HG03442 (cell line): ENCODE data around the gene GCK.

Source experiments
- ATAC-seq: cut with Tn5 transposase; IDR thresholded peaks from one replicate; pipeline ENCODE4 v1.9.1; 2021; ENCODE audit warnings: mild to moderate bottlenecking, moderate library complexity; ENCODE audit not compliant: unreplicated experiment

The GCK gene

DNA sequence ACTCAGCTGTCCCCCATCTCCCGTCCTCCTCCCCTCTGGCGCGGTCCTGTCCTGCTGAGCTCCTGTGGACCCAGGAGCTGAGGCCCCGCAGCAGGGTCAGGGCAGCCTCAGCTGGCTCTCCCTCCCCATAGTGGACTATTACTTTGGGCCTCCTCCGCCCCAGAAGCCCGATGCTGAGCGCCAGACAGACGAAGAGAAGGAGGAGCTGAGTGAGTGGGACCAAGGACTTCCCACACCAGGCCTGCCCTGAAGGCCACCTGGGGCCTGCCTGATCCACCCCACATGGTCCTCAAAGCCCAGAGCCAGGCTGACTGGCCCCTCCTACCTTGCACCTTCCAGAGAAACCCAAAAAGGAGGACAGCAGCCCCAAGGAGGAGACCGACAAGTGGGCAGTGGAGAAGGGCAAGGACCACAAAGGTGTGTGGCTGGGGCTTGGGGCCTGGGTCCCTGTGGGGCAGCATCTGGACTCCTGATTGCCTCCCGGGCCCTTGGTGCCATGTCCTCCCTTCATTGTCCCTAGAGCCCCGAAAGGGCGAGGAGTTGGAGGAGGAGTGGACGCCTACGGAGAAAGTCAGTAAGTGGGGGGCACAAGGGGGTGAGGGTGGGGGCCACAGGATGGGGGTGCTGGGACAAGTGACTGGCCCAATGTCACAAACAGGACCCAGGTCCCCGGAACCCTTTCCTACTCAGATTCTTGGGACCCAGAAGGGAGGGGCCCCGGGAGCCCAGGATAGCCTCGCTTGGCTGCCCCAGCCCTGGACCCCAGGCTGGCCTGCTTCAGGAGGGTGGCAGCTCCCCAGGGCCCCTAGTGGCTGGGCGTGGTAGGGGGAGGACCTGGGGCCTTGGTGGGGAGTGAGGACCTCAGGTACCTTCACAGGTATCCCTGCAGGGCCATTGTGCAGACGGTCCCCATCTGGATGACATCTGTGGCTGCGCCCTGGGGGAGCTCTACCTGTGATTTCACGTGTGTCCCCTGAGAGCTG is 80.2 kb downstream of the GCK start:
- no peak for ATAC-seq

DNA sequence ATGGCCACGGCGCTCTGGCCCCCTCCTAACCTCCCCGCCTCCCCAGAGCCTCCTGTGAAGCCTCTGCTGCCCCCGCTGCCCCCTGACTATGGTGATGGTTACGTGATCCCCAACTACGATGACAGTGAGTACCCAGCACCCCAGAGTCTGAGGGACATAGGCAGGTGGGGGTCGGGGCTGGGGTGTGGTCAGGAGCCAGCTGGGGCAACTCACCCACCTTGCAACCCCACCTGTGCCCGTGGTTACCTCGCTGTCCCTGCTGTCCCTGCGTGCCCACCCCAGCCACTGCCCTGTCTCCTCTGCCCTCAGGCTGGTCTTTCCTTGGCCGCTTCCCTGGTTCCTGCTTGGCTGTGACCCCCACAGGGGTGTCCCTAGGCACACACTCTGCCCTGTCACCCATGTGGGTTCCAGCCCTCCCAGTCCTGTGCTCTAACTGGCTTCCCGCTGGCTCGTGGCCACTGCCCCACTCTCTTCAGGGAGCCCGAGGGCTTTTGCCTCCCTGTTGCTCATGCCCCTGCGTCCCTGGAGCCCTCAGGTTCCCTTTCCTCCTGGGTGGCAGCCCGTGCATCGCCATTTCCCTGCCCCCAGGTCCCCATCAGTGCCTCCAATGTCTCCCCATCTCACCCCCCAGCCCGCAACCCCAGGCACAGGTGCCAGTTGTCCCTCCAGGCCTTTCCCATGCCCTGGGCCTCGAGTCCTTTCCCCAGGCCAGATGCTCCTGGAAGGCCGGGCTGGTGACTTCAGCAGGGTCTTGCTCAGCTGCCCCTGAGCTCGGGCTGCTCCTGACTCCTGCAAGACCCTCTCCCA is 81.1 kb downstream of the GCK start:
- ATAC-seq = no peak

DNA sequence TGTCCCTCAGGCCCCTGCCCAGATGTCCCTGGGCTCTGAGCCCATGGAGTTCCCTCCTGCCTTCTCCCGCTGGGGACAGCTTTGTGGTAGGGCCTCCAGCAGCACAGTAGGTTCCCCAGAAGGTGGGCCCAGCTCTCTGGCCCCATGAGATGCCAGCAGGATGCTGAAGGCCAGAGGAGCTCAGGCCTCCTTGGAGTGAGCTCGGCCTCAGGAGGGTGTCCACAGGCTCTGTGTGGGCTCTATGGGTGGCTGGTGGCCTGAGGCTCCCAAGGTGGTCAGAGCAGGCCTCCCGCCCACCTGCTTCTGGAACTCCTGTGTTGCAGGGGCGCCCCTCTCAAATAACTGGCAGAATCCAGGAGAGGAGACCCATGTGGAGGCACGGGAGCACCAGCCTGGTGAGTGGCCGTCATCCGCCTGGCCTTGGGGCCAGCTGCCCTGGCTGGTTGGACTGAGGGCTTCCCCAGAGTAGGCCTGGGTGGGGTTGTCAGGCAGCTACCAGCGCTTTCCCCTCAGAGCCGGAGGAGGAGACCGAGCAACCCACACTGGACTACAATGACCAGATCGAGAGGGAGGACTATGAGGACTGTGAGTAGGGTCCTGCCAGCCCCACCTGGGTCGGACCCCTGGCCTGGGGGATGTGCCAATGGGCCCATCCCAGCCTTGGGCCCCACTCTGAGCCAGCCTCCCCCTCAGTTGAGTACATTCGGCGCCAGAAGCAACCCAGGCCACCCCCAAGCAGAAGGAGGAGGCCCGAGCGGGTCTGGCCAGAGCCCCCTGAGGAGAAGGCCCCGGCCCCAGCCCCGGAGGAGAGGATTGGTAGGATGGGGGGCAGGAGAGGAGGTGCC is 81.9 kb downstream of the GCK start:
- no peak for ATAC-seq

DNA sequence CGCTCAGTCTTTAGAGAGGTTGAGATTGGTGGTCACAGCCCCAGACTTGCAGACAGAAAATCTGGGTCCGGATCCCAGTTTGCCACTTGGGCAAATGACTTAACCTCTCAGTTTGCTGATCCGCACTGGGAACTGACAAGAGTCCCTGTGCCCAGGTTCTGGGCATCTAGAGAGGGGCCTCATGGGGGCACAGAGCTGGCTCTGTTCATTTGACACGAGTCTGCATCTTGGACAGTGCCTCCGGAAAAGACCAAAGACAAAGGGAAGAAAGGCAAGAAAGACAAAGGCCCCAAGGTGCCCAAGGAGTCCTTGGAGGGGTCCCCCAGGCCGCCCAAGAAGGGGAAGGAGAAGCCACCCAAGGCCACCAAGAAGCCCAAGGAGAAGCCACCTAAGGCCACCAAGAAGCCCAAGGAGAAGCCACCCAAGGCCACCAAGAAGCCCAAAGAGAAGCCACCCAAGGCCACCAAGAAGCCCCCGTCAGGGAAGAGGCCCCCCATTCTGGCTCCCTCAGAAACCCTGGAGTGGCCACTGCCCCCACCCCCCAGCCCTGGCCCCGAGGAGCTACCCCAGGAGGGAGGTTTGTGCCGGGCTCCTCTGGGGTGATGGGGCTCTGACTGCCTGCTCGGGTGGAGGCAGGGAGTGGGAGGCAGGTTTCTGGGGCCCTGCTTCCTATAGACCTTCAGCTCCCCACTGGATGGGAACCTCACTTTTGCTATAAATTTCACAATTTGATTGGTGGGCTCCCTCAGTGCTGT is 82.8 kb downstream of the GCK start:
- no peak for ATAC-seq

DNA sequence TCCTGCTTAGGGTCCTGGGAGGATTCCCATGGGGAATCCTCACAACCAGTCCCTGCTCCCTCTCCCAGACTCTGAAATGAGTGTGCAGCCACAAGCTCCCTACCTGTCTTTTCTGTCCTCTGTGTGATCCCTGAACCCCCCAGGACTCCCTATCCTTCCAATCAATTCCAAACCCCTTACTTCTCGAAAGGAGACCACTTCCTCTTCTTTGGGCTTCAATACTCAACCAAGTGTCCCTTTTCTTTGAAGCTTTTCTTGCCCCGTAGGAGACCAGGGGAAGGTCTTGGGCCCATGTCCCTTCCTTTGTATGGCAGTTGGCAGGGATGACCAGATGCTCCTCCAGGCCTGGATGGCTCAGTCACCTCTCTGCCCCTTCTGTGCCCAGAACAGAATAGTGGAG is 83.4 kb downstream of the GCK start:
- no peak for ATAC-seq

DNA sequence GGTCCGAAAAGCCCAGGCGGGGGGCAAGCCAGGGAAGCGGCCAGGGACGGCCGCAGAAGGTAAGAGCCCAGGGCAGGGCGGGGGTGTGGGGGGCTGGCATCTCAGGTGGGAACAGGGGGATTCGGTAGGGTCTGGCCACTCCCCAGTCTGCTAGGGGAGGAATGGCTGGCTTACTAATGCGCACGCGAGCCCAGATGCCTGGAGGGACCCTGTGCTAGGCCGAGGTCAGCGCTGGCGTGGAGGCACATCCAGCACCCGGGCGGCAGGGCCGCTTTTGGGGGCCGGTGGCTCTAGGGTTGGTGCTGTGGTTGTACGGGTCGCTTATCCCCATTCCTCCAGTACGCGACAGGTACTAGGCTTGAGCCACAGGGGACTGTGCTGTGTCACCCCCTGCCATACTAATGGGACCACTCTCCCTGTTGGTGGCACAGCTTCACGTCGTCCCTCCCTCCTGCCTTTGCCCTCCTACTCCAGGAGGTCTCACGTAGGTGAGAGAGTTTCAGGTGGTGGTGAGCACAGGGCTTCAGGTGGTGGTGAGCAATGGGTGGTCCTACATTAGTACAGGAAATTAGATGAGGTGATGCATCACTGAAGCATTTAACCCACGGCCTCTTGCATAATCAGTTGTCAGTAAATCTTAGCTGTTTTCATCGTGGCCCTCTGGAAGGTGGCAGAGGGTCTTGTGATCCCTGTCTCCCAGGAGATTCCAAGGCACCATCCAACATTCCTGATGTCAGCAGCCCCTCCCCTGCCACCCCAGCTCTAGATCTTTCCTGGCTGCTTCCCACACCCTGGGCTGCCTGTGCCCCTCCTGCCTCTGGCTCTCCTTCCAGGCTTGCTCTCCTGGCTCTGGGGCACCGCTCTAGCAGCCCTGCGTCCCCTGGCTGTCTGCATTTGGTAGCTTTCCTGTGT is 84.1 kb downstream of the GCK start:
- ATAC-seq = no peak

DNA sequence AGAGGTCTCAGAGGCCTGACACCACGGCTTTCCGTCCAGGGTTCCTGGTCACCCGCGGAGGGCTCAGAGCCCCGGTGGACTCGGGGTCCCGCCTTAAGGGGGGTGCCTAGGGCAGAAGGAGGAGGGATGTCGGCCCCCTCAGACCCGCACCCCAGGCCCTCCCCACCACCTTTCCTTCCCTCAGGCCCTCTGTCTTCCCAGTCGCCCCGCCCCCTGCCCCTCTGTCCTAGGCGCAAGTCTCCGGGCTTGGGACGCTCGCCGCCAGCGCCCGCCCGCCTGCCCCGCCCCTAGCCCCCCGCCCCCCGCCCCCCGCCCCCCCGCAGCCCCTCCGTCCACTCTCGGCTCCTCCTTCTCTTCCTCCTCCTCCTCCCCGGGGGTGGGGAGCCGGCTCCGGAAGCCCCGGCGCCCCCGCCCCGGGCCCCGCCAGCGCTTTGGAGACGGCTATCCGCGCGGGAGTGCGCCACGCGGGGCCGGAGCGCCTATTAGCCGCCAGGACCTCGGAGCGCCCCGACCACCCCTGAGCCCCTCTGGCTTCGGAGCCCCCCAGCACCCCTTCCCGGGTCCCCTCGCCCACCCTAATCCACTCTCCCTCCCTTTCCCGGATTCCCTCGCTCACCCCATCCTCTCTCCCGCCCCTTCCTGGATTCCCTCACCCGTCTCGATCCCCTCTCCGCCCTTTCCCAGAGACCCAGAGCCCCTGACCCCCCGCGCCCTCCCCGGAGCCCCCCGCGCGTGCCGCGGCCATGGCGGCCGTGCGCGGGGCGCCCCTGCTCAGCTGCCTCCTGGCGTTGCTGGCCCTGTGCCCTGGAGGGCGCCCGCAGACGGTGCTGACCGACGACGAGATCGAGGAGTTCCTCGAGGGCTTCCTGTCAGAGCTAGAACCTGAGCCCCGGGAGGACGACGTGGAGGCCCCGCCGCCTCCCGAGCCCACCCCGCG is 85.0 kb downstream of the GCK start, which contains the start of gene AEBP1:
AEBP1 (plus strand) TSS at position 423 of the 937 bp plus-strand sequence; CDS start at position 744, 321 bp downstream.
- ATAC-seq = no peak

DNA sequence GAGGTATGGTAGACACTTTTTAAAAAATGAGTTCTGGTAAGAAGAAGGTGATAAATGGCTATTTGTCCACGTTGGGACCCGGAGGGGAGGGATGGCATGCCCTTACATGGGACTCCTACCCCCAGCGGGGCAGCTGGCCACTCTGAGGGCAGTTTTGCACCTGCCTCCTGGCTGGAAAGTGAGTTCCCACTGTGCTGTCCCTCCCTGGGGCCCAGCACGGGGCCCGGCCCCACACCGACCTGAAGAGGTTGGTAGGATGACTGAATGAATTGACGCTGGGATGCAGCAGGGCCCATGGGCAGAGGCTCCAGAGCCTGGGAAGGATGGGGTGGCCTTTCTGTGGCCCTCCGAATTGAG is 85.7 kb downstream of the GCK start:
- no peak for ATAC-seq

DNA sequence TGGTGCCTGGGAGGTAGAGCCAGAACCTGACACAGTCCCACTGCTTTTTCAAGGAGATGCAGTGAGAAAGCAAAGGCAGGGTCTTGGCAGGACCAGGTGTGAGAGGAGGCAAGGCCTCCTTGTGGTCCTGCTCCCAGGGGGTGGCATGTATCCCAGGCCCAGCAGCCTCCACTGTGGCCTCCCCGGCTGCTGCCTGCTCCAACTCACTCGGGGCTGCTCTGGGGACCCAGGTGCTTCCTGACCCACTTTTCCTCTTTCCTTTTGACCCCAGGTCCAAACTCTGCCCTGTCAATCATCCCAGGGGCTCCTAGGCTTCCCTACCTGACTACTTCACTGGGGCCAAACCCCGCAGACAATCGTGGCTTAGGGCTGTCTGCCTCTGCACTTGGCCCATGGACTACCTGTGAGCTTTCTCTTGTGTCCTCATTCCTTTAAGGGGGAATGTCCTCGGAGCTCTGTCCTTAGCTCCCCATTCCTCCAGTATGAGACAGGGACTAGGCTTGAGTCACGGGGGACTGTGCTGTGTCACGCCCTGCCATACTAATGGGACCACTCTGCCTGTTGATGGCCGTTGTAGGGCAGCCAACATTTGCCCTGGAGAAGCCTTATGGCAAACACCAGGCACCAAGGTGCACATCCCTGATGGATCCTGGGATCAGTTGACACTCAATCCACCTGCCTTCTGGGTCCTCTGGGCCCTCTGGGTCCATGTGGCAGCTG is 86.2 kb downstream of the GCK start:
- no peak for ATAC-seq

DNA sequence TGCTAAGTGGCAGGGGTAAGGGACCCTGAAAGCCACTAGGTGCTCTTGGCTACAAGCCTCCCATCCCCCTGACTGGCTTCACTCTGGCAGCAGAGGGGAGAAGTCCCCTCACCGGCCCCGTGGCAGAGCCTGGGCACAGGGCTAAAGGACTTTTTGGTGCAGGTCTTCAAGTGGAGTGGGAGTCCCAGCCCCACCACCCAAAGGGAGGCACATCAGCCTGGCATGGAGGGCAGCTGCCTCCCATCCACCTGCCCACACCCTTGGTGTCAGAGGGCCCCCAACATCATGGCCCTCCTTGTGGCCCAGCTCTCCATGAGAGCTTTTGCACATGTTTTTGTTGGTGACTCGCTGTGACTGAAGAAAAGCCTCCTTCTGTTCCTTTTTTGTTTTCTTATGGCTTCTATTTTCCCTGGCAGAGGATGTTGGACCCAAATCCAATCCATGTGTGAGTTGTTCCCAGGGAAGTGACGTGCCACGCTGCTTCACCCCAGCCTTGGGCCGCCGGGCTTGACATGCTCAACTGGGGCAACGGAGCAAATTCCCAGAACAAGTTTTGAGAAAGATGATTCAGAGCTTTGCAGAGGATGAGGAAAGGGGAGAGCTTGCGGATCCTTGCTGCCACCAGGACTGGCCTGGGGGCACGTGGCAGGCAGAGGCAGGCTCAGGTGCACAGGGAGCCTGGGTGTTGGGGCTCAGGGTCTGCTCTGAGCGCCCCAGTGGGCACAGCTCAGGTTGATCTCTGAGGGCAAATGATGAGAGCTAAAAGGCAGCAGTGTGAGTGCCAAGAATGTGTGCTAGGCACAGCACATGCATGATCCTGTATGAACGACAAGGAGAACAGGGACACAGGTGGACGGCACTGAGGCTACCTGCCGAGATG is 87.0 kb downstream of the GCK start:
- no peak for ATAC-seq

DNA sequence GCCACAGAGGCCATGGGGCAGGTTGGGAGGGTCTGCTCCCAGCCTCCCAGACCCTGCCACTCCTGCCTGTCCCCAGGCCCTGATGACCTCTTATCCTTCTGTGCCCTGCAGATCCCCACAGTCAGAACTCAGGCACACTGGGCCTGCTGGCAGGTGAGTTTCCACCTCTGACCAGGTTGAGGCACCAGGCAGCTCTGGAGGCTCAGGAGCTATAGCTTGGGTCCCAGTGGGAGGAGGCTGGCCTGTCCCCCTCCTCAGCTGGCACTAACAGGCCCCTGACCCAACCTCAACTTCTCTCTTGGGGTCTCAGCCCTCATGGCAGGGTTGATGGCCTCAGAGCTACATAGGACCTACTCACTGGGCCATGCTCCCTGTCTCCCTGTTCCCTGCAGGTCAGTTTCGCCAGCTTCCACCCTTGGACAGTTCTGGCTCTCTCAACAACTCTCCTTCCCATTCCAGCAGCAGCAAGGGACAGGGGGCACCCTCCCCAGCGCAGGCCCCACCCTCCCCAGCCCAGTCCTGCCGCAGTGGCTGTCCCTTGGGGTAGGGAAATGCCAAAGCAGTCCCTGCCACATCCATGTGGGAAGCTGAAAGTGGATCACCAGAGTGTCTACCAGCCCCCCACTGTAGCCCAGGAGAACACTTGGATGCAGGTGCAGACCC is 87.8 kb downstream of the GCK start:
- ATAC-seq = no peak

DNA sequence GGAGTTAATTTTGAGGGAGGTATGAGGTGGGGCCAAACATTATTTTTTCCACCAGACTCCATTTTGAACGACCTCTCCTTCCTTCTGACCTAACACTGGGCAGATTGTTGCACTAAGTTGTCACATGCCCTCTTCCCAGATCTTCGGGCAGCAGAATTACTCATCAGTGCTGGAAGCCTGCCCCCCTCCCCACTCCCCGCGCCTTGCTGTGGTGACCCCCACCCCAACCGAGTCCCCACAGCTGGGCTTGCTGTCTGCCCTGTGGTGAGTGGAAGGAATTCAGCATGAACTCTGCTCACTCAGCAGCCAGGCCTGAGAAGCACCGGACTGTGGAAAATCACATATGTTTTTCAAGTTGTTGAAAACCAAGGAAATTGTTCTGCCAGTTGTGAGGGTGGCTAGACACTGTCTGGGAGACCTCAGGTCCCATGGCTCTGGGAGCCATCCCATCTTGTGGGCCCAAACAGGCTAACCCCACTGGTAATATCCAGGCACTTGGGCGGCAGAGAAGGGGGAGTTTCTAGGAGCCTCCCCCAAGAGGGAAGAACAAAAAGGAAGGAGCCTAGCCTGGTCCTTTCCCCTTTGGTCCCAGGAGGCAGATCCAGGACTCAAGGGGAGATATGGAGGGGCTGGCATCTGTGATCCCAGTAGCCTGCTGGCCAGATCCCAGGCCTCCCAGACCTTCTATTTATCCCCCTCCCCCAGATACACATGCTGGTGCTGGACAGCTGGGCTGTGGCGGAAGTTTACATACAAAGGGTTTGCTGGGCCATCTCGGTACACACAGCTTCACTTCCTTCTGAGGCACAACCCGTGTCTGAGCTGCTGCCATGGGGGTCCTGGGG is 88.6 kb downstream of the GCK start:
- no peak for ATAC-seq

DNA sequence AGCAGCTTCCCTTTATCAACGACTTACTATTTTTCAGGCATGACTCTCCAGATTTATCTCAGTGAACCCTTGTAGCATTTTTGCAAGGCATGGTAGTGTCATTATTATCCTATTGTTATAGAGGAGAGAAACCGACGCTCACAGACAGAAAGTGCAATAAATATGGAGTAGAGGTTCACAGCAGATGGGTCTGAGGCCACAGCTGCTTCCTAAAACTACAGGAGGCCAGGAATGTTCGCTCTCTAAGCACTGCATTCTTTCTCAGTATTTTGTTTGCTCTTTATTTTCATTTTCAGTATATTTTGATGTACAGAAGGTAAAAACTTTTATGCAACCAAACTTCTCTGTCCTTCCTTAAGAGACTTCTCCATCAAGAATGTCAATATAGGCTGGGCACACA is 89.6 kb downstream of the GCK start:
- no peak for ATAC-seq

DNA sequence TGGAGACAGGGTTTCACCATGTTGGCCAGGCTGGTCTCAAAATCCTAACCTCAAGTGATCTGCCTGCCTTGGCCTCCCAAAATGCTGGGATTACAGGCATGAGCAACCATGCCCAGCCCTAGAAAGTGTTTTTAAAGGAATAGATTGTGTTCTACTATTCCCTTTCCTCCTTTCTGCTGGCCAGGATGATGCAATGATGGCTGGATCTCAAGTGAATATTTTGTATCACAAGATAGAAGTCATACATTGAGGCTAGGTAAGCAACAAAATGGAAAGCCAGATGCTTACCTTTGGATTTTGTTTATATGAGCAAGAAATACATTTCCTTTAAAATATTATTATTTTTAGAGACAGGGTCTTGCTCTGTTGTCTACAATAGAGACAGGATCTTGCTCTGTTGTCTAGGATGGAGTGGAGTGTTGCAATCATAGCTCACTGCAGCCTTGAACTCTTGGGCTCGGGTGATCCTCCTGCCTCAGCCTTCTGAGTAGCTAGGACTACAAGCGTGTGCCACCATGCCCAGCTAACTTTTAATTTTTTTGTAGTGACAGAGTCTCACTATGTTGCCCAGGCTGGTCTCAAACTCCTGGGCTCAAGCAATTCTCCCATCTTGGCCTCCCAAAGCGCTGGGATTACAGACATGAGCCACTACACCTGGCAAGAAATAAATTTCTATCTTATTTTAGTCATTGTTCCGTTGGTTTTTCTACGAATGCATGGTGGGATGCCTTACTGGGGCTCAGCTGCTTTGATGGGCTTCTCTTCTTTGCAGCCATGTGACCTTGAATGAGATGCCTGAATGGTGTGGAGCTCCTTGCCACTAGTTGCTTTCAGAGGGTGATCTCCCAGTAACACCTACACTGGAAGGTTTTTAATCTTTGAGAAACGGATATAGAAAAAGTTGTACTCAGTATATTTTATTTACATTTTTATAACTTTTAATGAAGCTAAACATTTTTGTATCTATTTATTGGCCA is 90.9 kb downstream of the GCK start:
- ATAC-seq = no peak
